ENCODE data around the gene CACNA1A. TPM values are rescaled to one million over a fixed set of nuclear protein-coding genes. Genes with fewer than 3 reads are reported as not detected.

Gene CACNA1A
- total and polyA plus RNA-seq, 2 of the 13 experiments (the other 11 are each of a cell fraction or from before 2014, with no cell fraction given) = not detected

GRCh38 chr19:13164343-13165161, 341.7 kb downstream of the CACNA1A start (continued):
- TF ChIP-seq FOXP4 (CRISPR knock-in tag; IDR thresholded peaks at IDR 0.05) (peak; percentile 85), HMGXB3 (CRISPR knock-in tag; IDR thresholded peaks at IDR 0.05; ENCODE audit: borderline replicate concordance) (0 out of 2 replicates have a peak, but pooled peaks have one; percentile 41), PPARG (CRISPR knock-in tag; conservative IDR thresholded peaks at IDR 0.05) (peak; percentile 48; the same call in 1 of the 2 replicates), MAFF (IDR thresholded peaks at IDR 0.05; ENCODE audit: low read depth, low read length) (no peak), NFKBIZ (CRISPR knock-in tag; IDR thresholded peaks at IDR 0.05) (no peak), GABPA (IDR thresholded peaks at IDR 0.05; ENCODE audit: low read depth, low read length) (peak; percentile 54), GABPA (CRISPR knock-in tag; IDR thresholded peaks at IDR 0.05; ENCODE audit: low read depth) (peak; percentile 89), ZNF614 (CRISPR knock-in tag; IDR thresholded peaks at IDR 0.05; ENCODE audit: borderline replicate concordance) (peak; percentile 77; the same call in 1 of the 2 replicates), ZKSCAN8 (CRISPR knock-in tag; IDR thresholded peaks at IDR 0.05; ENCODE audit: borderline replicate concordance) (0 out of 2 replicates have a peak, but pooled peaks have one; percentile 61), ZNF274 (CRISPR knock-in tag; IDR thresholded peaks at IDR 0.05) (no peak), ZNF782 (CRISPR knock-in tag; IDR thresholded peaks at IDR 0.05; ENCODE audit: borderline replicate concordance) (no peak), ARNT (IDR thresholded peaks at IDR 0.05) (no peak), ZSCAN22 (CRISPR knock-in tag; IDR thresholded peaks at IDR 0.05) (no peak), SIN3A (IDR thresholded peaks at IDR 0.05; ENCODE audit: borderline replicate concordance, low read depth, low read length) (peak; percentile 84), SUZ12 (IDR thresholded peaks at IDR 0.05; ENCODE audit: low read depth, low read length) (no peak), POGK (CRISPR knock-in tag; conservative IDR thresholded peaks at IDR 0.05) (peak; percentile 75; the same call in 1 of the 2 replicates), ZNF292 (CRISPR knock-in tag; IDR thresholded peaks at IDR 0.05; ENCODE audit: borderline replicate concordance, low read depth) (peak; percentile 43; the same call in 1 of the 2 replicates), BCLAF1 (IDR thresholded peaks at IDR 0.05) (no peak)

All from HepG2 (cell line).